Esophagus mucosa (tissue), 1 donor: Measurements from ENCODE around the gene SPATA45. TPM values are rescaled to one million over a fixed set of nuclear protein-coding genes. Genes with fewer than 3 reads are reported as not detected.
"Not testable (repeated sequence)": the region's sequence is repeated elsewhere in the genome, so short reads cannot be mapped to it uniquely, and the experiment has no call there.

ENCODE experiments used
- ATAC-seq: fragments of 200-7000 bp; cut with Tn5 transposase; one replicate; pipeline ENCODE4 v1.9.1; 2020
- total RNA-seq: library from RNA; stranded (reverse); gene quantifications from one replicate; pipeline ENCODE4 v1.2.4, GENCODE V29; 2023
- donor health status: DM: yes; HTN: yes; CAD: no.

SPATA45 gene
- not detected for total RNA-seq

- ATAC-seq = no peak
These were observed at the start of gene SPATA45 for GRCh38 chr1:212847549-212847948. Gene SPATA45 (minus strand): TSS chr1:212847649. CDS start chr1:212836149, 11,500 bp downstream.

- ATAC-seq = no peak
These were observed 44.7 kb upstream of the SPATA45 start for GRCh38 chr1:212892108-212892507.

GRCh38 chr1:212884592-212884991 lies 37.1 kb upstream of the SPATA45 start:
- peak; percentile 91 for ATAC-seq

GRCh38 chr1:212879947-212880690 lies 32.7 kb upstream of the SPATA45 start:
- no peak for ATAC-seq

GRCh38 chr1:212878418-212878817 lies 31.0 kb upstream of the SPATA45 start:
- ATAC-seq = no peak

GRCh38 chr1:212873518-212873917 lies 26.1 kb upstream of the SPATA45 start:
- no peak for ATAC-seq

- ATAC-seq = no peak
These were observed 24.5 kb upstream of the SPATA45 start for GRCh38 chr1:212871976-212872375.

- ATAC-seq = no peak
These were observed 19.7 kb upstream of the SPATA45 start for GRCh38 chr1:212867192-212867591.

GRCh38 chr1:212864201-212864600 lies 16.8 kb upstream of the SPATA45 start:
- ATAC-seq = no peak

- ATAC-seq = not testable (repeated sequence)
These were observed 15.9 kb upstream of the SPATA45 start for GRCh38 chr1:212863345-212863744.

GRCh38 chr1:212862111-212862690 lies 14.8 kb upstream of the SPATA45 start:
- ATAC-seq = no peak

- no peak for ATAC-seq
These were observed 13.5 kb upstream of the SPATA45 start for GRCh38 chr1:212860713-212861581.

- ATAC-seq = peak; percentile 37
These were observed 11.2 kb upstream of the SPATA45 start for GRCh38 chr1:212858461-212859265.

- ATAC-seq = peak; percentile 100
These were observed 10.6 kb upstream of the SPATA45 start, which contains the start of gene FLVCR1 for GRCh38 chr1:212857992-212858460. Gene FLVCR1 (plus strand): TSS chr1:212858275. CDS start chr1:212858453, 178 bp downstream.

- ATAC-seq = no peak
These were observed 9.3 kb upstream of the SPATA45 start for GRCh38 chr1:212856755-212857154.

- no peak for ATAC-seq
These were observed 6.2 kb upstream of the SPATA45 start for GRCh38 chr1:212853658-212854057.

GRCh38 chr1:212852105-212852688 lies 4.7 kb upstream of the SPATA45 start:
- ATAC-seq = no peak

- ATAC-seq = not testable (repeated sequence)
These were observed 2.9 kb downstream of the SPATA45 start for GRCh38 chr1:212844521-212844920.

- no peak for ATAC-seq
These were observed 9.3 kb downstream of the SPATA45 start for GRCh38 chr1:212838145-212838544.

- ATAC-seq = peak; percentile 55
These were observed 13.9 kb downstream of the SPATA45 start for GRCh38 chr1:212833211-212834207.
